Progenitor cell of endocrine pancreas (in vitro differentiated cells): Measurements from ENCODE around the gene PGLYRP3. TPM values are rescaled to one million over a fixed set of nuclear protein-coding genes. Genes with fewer than 3 reads are reported as not detected.

Source experiments
- DNase-seq: peaks from one replicate; pipeline ENCODE4 v3.0.0; 2021; ENCODE audit warnings: low spot score; ENCODE audit not compliant: unreplicated experiment
- H3K27ac Mint-ChIP-seq: 2 replicates; pipeline ENCODE4 v1.8.0; 2021; ENCODE audit warnings: mild to moderate bottlenecking, moderate library complexity, mixed read lengths
- H3K27me3 Mint-ChIP-seq: 2 replicates; pipeline ENCODE4 v1.8.0; 2021; ENCODE audit warnings: mixed read lengths
- H3K36me3 Mint-ChIP-seq: 2 replicates; pipeline ENCODE4 v1.8.0; 2022; ENCODE audit warnings: mixed read lengths; ENCODE audit not compliant: insufficient read depth
- H3K4me1 Mint-ChIP-seq: 2 replicates; pipeline ENCODE4 v1.8.0; 2021; ENCODE audit warnings: low read depth, mixed read lengths
- H3K4me3 Mint-ChIP-seq: 2 replicates; pipeline ENCODE4 v1.8.0; 2021; ENCODE audit warnings: low read depth, mild to moderate bottlenecking, moderate library complexity, mixed read lengths
- H3K9me3 Mint-ChIP-seq: 2 replicates; pipeline ENCODE4 v1.8.0; 2021; ENCODE audit warnings: low read depth, mixed read lengths
- CTCF ChIP-seq: fragments of 200-600 bp; sonication (generic); IDR thresholded peaks from one replicate; pipeline ENCODE4 v1.5.0; 2021; ENCODE audit warnings: antibody characterized with exemption, mild to moderate bottlenecking; ENCODE audit not compliant: unreplicated experiment
- total RNA-seq: library from RNA; stranded (reverse); gene quantifications from 2 replicates; pipeline ENCODE4 v1.2.1, GENCODE V29; 2021

Gene PGLYRP3
- total RNA-seq, 1 donor from 2014 or later = not detected

- H3K27ac Mint-ChIP-seq = no peak overlapping the region
- H3K27me3 Mint-ChIP-seq = peaks cover 75% of the 10 kb centered on the region
- H3K9me3 Mint-ChIP-seq = no peaks in the 10 kb centered on the region
- H3K36me3 Mint-ChIP-seq = no peaks in the 10 kb centered on the region
- peak overlapping the region; percentile 67 for H3K4me3 Mint-ChIP-seq
- DNase-seq = peak; percentile 20
- TF ChIP-seq CTCF = no peak
- H3K4me1 Mint-ChIP-seq = peaks cover 4% of the 10 kb centered on the region
These were observed 51.3 kb downstream of the PGLYRP3 start for GRCh38 chr1:153261281-153262069.

- no peak for DNase-seq
- peaks cover 74% of the 10 kb centered on the region for H3K27me3 Mint-ChIP-seq
- peak overlapping the region; percentile 57 for H3K4me3 Mint-ChIP-seq
- no peaks in the 10 kb centered on the region for H3K9me3 Mint-ChIP-seq
- H3K27ac Mint-ChIP-seq = no peak overlapping the region
- no peaks in the 10 kb centered on the region for H3K36me3 Mint-ChIP-seq
- no peak for TF ChIP-seq CTCF
- peaks cover 4% of the 10 kb centered on the region for H3K4me1 Mint-ChIP-seq
These were observed 52.0 kb downstream of the PGLYRP3 start for GRCh38 chr1:153260585-153261280.

GRCh38 chr1:153259387-153259786 lies 53.4 kb downstream of the PGLYRP3 start, which contains the start of gene LORICRIN:
TSS of gene LORICRIN (plus strand) at chr1:153259687. CDS start at chr1:153260950, 1,263 bp downstream.
- no peak for TF ChIP-seq CTCF
- no peak for DNase-seq
- Mint-ChIP-seq H3K27me3 (peaks cover 71% of the 10 kb centered on the region), H3K4me3 (peak within 1 kb of the TSS; percentile 57), H3K36me3 (no peaks in the 10 kb centered on the region), H3K9me3 (no peaks in the 10 kb centered on the region), H3K4me1 (peaks cover 4% of the 10 kb centered on the region), H3K27ac (no peak within 1 kb of the TSS)

- peaks cover 44% of the 10 kb centered on the region for H3K27me3 Mint-ChIP-seq
- TF ChIP-seq CTCF = no peak
- H3K4me3 Mint-ChIP-seq = no peak overlapping the region
- DNase-seq = no peak
- H3K4me1 Mint-ChIP-seq = no peaks in the 10 kb centered on the region
- H3K9me3 Mint-ChIP-seq = no peaks in the 10 kb centered on the region
- H3K36me3 Mint-ChIP-seq = no peaks in the 10 kb centered on the region
- H3K27ac Mint-ChIP-seq = no peak overlapping the region
These were observed 59.1 kb downstream of the PGLYRP3 start for GRCh38 chr1:153253693-153254092.

- TF ChIP-seq CTCF = no peak
- Mint-ChIP-seq H3K9me3 (no peaks in the 10 kb centered on the region), H3K36me3 (no peaks in the 10 kb centered on the region)
These were observed 59.7 kb downstream of the PGLYRP3 start for GRCh38 chr1:153253076-153253475.

More at GRCh38 chr1:153253076-153253475, 59.7 kb downstream of the PGLYRP3 start:
- Mint-ChIP-seq H3K27ac (no peak overlapping the region), H3K4me1 (no peaks in the 10 kb centered on the region), H3K4me3 (no peak overlapping the region), H3K27me3 (peaks cover 42% of the 10 kb centered on the region)
- DNase-seq = no peak
